ENCODE measurements around the gene ATXN7L3B. TPM values are rescaled to one million over a fixed set of nuclear protein-coding genes. Genes with fewer than 3 reads are reported as not detected.
"Not testable (repeated sequence)": the region's sequence is repeated elsewhere in the genome, so short reads cannot be mapped to it uniquely, and the experiment has no call there.

ATXN7L3B gene
- total and polyA plus RNA-seq, 2 donors (not counting 3 experiments of a cell fraction or from before 2014, with no cell fraction given), result 18.1 to 25.0 TPM

DNA sequence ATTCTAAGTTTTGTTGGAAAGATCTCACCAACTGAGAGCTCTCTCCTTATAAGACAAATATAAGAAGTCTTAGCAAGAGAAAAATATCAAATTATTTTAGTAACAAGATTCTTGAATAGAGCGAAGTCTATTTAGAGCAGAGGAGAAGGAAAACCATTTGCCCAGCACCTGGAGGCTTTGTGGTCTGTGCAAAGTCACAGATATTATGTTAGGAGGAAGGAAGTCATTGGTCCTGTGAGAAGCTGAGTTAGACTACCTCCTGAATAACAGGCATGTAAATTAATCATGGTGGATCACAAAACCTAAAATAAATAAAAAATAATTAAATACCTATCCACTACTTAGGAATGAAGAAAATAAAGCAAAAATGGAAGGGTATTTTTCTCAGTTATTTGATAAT, 38.4 kb upstream of the ATXN7L3B start:
- no peak for TF ChIP-seq FOS (IDR thresholded peaks at IDR 0.05; ENCODE audit: borderline replicate concordance, insufficient read depth, low read length)
- no peak for TF ChIP-seq MYC (IDR thresholded peaks at IDR 0.05; ENCODE audit: low read depth, low read length)
- TF ChIP-seq, protein P1, sequence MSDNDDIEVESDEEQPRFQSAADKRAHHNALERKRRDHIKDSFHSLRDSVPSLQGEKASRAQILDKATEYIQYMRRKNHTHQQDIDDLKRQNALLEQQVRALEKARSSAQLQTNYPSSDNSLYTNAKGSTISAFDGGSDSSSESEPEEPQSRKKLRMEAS (IDR thresholded peaks at IDR 0.05; ENCODE audit: insufficient read depth, insufficient read length), result no peak
- TF ChIP-seq, protein P2, sequence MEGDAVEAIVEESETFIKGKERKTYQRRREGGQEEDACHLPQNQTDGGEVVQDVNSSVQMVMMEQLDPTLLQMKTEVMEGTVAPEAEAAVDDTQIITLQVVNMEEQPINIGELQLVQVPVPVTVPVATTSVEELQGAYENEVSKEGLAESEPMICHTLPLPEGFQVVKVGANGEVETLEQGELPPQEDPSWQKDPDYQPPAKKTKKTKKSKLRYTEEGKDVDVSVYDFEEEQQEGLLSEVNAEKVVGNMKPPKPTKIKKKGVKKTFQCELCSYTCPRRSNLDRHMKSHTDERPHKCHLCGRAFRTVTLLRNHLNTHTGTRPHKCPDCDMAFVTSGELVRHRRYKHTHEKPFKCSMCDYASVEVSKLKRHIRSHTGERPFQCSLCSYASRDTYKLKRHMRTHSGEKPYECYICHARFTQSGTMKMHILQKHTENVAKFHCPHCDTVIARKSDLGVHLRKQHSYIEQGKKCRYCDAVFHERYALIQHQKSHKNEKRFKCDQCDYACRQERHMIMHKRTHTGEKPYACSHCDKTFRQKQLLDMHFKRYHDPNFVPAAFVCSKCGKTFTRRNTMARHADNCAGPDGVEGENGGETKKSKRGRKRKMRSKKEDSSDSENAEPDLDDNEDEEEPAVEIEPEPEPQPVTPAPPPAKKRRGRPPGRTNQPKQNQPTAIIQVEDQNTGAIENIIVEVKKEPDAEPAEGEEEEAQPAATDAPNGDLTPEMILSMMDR (IDR thresholded peaks at IDR 0.05; ENCODE audit: extremely low read depth in 1 of 2, insufficient read depth in 1 of 2, low read depth in 1 of 2, low read length in 2 of 2), result no peak
- TF ChIP-seq JUN (IDR thresholded peaks at IDR 0.05; ENCODE audit: borderline replicate concordance, insufficient read depth, insufficient read length, low read depth), result no peak
- TF ChIP-seq POLR2A (IDR thresholded peaks at IDR 0.05; ENCODE audit: low read depth, low read length), result no peak
- TF ChIP-seq GATA2 (IDR thresholded peaks at IDR 0.05; ENCODE audit: insufficient read depth, insufficient read length, low read depth, low read length), result no peak
- no peak for TF ChIP-seq EZH2 (IDR thresholded peaks at IDR 0.05; ENCODE audit: borderline replicate concordance, low read depth, low read length, severe bottlenecking)
- no peak for TF ChIP-seq POLR2AphosphoS5 (IDR thresholded peaks at IDR 0.05; ENCODE audit: insufficient read depth, low read depth, low read length)
- no peaks in the 10 kb centered on the region for H3K9me1 ChIP-seq (replicated peaks; ENCODE audit: control insufficient read depth, extremely low read depth, insufficient read depth, low read length)
- ChIA-PET CTCF (no interaction called here), POLR2A (no interaction called here)
- DNase-seq (ENCODE audit: low read depth, low spot score) (no peak), FAIRE-seq (no peak)
- H3K9me3 ChIP-seq (replicated peaks; ENCODE audit: control insufficient read depth, insufficient read depth, low read length), result no peaks in the 10 kb centered on the region
- no peaks in the 10 kb centered on the region for H3K4me1 ChIP-seq (ENCODE audit: control insufficient read depth, extremely low read depth, insufficient read depth, low read length)
- no peak overlapping the region for H2AFZ ChIP-seq (ENCODE audit: low read depth, low read length)
- no peak overlapping the region for H3K9ac ChIP-seq (replicated peaks; ENCODE audit: extremely low read depth, insufficient read depth, low read length)
- no peaks in the 10 kb centered on the region for H3K79me2 ChIP-seq (ENCODE audit: control insufficient read depth, insufficient read depth, low read length)
- no peaks in the 10 kb centered on the region for H3K27me3 ChIP-seq (ENCODE audit: control insufficient read depth in 2 of 2, insufficient read depth in 2 of 2, low read length in 2 of 2)
- H3K4me2 ChIP-seq (ENCODE audit: insufficient read depth, low read length), result no peak overlapping the region
- intact Hi-C loops (cut with micrococcal nuclease) (no loop called here), dilution Hi-C loops (cut with MboI; ENCODE audit: extremely low pct_ligation_motif_present, low sequenced_read_pairs) (no loop called here)
- no peak overlapping the region for H3K27ac ChIP-seq (ENCODE audit: insufficient read depth, low read depth, low read length)
- H4K20me1 ChIP-seq (replicated peaks; ENCODE audit: control insufficient read depth, extremely low read depth, insufficient read depth, low read length), result no peaks in the 10 kb centered on the region
- no peaks in the 10 kb centered on the region for H3K36me3 ChIP-seq (ENCODE audit: control insufficient read depth in 2 of 2, extremely low read depth in 1 of 2, insufficient read depth in 2 of 2, low read length in 2 of 2)
- no peak overlapping the region for H3K4me3 ChIP-seq (replicated peaks in 1 of 3; ENCODE audit: insufficient read depth in 1 of 3, low read depth in 1 of 3, low read length in 3 of 3)
- BruUV-seq (replicated peaks), result no TSS peak

DNA sequence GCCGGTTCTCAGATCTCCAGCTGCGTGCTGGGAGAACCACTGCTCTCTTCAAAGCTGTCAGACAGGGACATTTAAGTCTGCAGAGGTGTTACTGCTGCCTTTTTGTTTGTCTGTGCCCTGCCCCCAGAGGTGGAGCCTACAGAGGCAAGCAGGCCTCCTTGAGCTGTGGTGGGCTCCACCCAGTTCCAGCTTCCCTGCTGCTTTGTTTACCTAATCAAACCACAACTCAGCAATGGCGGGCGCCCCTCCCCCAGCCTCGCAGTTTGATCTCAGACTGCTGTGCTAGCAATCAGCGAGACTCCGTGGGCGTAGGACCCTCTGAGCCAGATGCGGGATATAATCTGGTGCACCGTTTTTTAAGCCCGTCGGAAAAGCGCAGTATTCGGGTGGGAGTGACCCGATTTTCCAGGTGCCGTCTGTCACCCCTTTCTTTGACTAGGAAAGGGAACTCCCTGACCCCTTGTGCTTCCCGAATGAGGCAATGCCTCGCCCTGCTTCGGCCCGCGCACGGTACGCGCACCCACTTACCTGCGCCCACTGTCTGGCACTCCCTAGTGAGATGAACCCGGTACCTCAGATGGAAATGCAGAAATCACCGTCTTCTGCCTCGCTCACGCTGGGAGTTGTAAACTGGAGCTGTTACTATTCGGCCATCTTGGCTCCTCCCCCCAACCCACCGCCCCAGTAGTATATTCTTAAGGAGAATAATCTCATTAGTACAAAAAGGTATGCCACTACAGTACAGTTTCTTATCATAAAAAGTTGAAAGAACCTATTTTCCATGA, 28.6 kb upstream of the ATXN7L3B start:
- H3K9me3 ChIP-seq (replicated peaks; ENCODE audit: control insufficient read depth, insufficient read depth, low read length); FAIRE-seq; H4K20me1 ChIP-seq (replicated peaks; ENCODE audit: control insufficient read depth, extremely low read depth, insufficient read depth, low read length); H3K79me2 ChIP-seq (ENCODE audit: control insufficient read depth, insufficient read depth, low read length); H3K27ac ChIP-seq (ENCODE audit: insufficient read depth, low read depth, low read length); H2AFZ ChIP-seq (ENCODE audit: low read depth, low read length); POLR2A ChIA-PET; CTCF ChIA-PET; H3K4me2 ChIP-seq (ENCODE audit: insufficient read depth, low read length); H3K9me1 ChIP-seq (replicated peaks; ENCODE audit: control insufficient read depth, extremely low read depth, insufficient read depth, low read length); H3K27me3 ChIP-seq (ENCODE audit: control insufficient read depth in 2 of 2, insufficient read depth in 2 of 2, low read length in 2 of 2); DNase-seq (ENCODE audit: low read depth, low spot score); H3K36me3 ChIP-seq (ENCODE audit: control insufficient read depth in 2 of 2, extremely low read depth in 1 of 2, insufficient read depth in 2 of 2, low read length in 2 of 2); dilution Hi-C loops (cut with MboI; ENCODE audit: extremely low pct_ligation_motif_present, low sequenced_read_pairs); BruUV-seq (replicated peaks); intact Hi-C loops (cut with micrococcal nuclease); H3K9ac ChIP-seq (replicated peaks; ENCODE audit: extremely low read depth, insufficient read depth, low read length); H3K4me3 ChIP-seq (replicated peaks in 1 of 3; ENCODE audit: insufficient read depth in 1 of 3, low read depth in 1 of 3, low read length in 3 of 3); H3K4me1 ChIP-seq (ENCODE audit: control insufficient read depth, extremely low read depth, insufficient read depth, low read length): not testable (repeated sequence)

All from endothelial cell of umbilical vein (primary cell).